Lung (tissue), 12 donors: Measurements from ENCODE around the gene ZNF148. TPM values are rescaled to one million over a fixed set of nuclear protein-coding genes. Genes with fewer than 3 reads are reported as not detected.
"Not testable (repeated sequence)": the region's sequence is repeated elsewhere in the genome, so short reads cannot be mapped to it uniquely, and the experiment has no call there.

Experiments used
- ATAC-seq: fragments of 200-7000 bp; cut with Tn5 transposase; one replicate; pipeline ENCODE4 v1.9.1; 2020; ENCODE audit warnings: moderate number of reproducible peaks; ENCODE audit not compliant: insufficient read depth, low FRiP score
- DNase-seq, 3 donors: peaks; one replicate each; pipeline ENCODE4 v3.0.0-alpha.2; 2013 to 2017
- H3K27ac ChIP-seq, 2 donors: one replicate each; pipeline ENCODE4 v1.5.1; 2013; ENCODE audit warnings: mild to moderate bottlenecking in 2 of 2, moderate library complexity in 2 of 2, control low read depth in 1 of 2, inconsistent platforms in 1 of 2, low read depth in 1 of 2, low read length in 1 of 2
- H3K27me3 ChIP-seq, 3 donors: one replicate each; pipeline ENCODE4 v1.5.1; 2013; ENCODE audit warnings: low read length in 2 of 3; ENCODE audit not compliant: control insufficient read depth in 3 of 3, insufficient read depth in 3 of 3
- H3K36me3 ChIP-seq, 4 donors: one replicate each; pipeline ENCODE4 v1.5.1; 2013; ENCODE audit warnings: low read length in 4 of 4, mild to moderate bottlenecking in 1 of 4, moderate library complexity in 1 of 4; ENCODE audit not compliant: control insufficient read depth in 4 of 4, insufficient read depth in 4 of 4
- H3K4me1 ChIP-seq, 5 donors: one replicate each; pipeline ENCODE4 v1.5.1; 2013; ENCODE audit warnings: low read length in 5 of 5, mild to moderate bottlenecking in 2 of 5, moderate library complexity in 1 of 5; ENCODE audit not compliant: control insufficient read depth in 5 of 5, insufficient read depth in 5 of 5
- H3K4me3 ChIP-seq: one replicate; pipeline ENCODE4 v1.5.1; 2013; ENCODE audit warnings: mild to moderate bottlenecking, control low read depth, moderate library complexity
- H3K9ac ChIP-seq, 2 donors: one replicate each; pipeline ENCODE4 v1.5.1; 2013; ENCODE audit warnings: low read length in 2 of 2, control low read depth in 1 of 2; ENCODE audit not compliant: insufficient read depth in 1 of 2
- H3K9me3 ChIP-seq, 4 donors: one replicate each; pipeline ENCODE4 v1.5.1; 2013; ENCODE audit warnings: low read length in 3 of 4, mild to moderate bottlenecking in 1 of 4, moderate library complexity in 1 of 4; ENCODE audit not compliant: control insufficient read depth in 4 of 4, insufficient read depth in 3 of 4
- WGBS, 2 donors: extraction: QIAGEN DNeasy Blood & Tissue Kit; methylation state at CpG; one replicate each; pipeline ENCODE4 v1.1.7; 2013; 5-methylcytosine and 5-hydroxymethylcytosine counted together
- polyA plus RNA-seq, 2 donors: library from polyadenylated mRNA; stranded (reverse); fragments of 200-250 nt; gene quantifications; one replicate each; pipeline ENCODE4 v1.2.1, GENCODE V29; 2013
- total RNA-seq, 2 donors: library from RNA; depleted of rRNA in 1 of 2; stranded (reverse); fragments of >200 nt in 1 of 2; gene quantifications; one replicate each; pipeline ENCODE4 v1.2.1, GENCODE V29; 2014 to 2021
- TF ChIP-seq, protein P1 (sequence below): IDR thresholded peaks from 2 replicates; pipeline ENCODE4 v1.5.1; 2012; ENCODE audit warnings: mild to moderate bottlenecking; ENCODE audit errors: control extremely low read depth, extremely low read depth
- donor health status: control.
- donor health status: control.
- donor health status: Bipolar disorder and iron deficiency.
- donor health status: healthy.
- donor health status: DM: yes; HTN: yes; CAD: no.

Gene ZNF148
- total and polyA plus RNA-seq, 4 donors: 3.5 to 46.2 (median 20.4) TPM

- Histone ChIP-seq H3K4me1 (no peaks in the 10 kb centered on the region), H3K27me3 (peaks cover 0 to 2% (median 0%) of the 10 kb centered on the region in 3 donors), H3K4me3 (no peak overlapping the region), H3K9me3 (no peaks in the 10 kb centered on the region), H3K9ac (no peak overlapping the region), H3K27ac (no peak overlapping the region), H3K36me3 (no peaks in the 10 kb centered on the region)
- no peak for ATAC-seq
- WGBS, 2 donors: 65 to 80% methylated on average over 2 of the region's 2 CpGs
- TF ChIP-seq, protein P1, sequence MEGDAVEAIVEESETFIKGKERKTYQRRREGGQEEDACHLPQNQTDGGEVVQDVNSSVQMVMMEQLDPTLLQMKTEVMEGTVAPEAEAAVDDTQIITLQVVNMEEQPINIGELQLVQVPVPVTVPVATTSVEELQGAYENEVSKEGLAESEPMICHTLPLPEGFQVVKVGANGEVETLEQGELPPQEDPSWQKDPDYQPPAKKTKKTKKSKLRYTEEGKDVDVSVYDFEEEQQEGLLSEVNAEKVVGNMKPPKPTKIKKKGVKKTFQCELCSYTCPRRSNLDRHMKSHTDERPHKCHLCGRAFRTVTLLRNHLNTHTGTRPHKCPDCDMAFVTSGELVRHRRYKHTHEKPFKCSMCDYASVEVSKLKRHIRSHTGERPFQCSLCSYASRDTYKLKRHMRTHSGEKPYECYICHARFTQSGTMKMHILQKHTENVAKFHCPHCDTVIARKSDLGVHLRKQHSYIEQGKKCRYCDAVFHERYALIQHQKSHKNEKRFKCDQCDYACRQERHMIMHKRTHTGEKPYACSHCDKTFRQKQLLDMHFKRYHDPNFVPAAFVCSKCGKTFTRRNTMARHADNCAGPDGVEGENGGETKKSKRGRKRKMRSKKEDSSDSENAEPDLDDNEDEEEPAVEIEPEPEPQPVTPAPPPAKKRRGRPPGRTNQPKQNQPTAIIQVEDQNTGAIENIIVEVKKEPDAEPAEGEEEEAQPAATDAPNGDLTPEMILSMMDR: no peak
- peak in 1 of 3 donors; percentile 17 for DNase-seq
These were observed 20.0 kb upstream of the ZNF148 start for GRCh38 chr3:125395091-125395490.

DNA sequence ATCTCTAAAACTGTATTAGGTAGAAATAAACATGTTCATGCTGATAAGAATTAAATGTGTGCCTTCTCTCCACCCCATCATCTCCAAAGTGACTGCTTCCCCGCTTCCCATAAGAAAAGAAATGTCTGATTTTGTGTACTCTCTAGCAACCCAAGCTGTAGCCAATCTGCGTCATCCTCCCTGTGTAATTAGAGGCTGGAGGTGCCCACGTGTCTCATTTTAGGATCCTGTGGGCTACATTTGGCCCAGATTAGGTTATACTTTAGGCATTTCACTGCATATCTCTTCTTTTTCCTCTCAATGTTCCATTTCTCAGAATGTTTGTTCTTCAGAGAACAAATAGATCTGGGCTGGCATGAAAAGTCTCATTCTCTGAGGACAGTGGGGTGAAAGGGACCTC lies 19.3 kb upstream of the ZNF148 start:
- H3K4me3 ChIP-seq: no peak overlapping the region
- 85 to 90% methylated on average over 3 of the region's 3 CpGs for WGBS, 2 donors

DNA sequence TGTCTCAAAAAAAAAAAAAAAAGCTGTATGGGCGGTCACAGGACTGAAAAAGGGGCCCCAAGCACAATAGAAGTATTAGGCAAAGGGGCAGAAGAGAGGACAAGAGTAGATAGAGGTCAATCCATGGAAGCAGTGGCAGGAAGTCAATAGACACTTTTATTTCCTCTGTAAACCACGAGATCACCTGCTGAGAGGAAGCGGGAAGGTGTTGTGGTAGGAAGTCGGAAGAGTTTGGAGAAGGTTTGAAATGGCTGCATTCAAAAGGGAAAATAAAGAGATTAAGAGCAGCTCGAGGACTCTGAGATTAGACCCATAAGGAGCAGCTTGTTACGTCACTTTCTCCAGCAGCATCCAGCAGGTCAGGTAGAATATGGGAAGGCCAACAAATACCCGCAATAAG lies 14.2 kb upstream of the ZNF148 start:
- Histone ChIP-seq H3K4me3 (no peak overlapping the region), H3K9me3 (no peaks in the 10 kb centered on the region), H3K36me3 (no peaks in the 10 kb centered on the region), H3K27me3 (no peaks in the 10 kb centered on the region), H3K27ac (no peak overlapping the region), H3K9ac (no peak overlapping the region), H3K4me1 (no peaks in the 10 kb centered on the region)
- TF ChIP-seq, protein P1: no peak
- DNase-seq (no peak), ATAC-seq (no peak)
- 62 to 65% methylated on average over 7 of the region's 7 CpGs for WGBS, 2 donors

More for the DNA sequence above, 19.3 kb upstream of the ZNF148 start:
- peaks cover 0 to 2% (median 0%) of the 10 kb centered on the region in 3 donors for H3K27me3 ChIP-seq
- DNase-seq (no peak), ATAC-seq (no peak)
- H3K9ac ChIP-seq: no peak overlapping the region
- H3K27ac ChIP-seq: no peak overlapping the region
- H3K36me3 ChIP-seq: no peaks in the 10 kb centered on the region
- TF ChIP-seq, protein P1: no peak
- no peaks in the 10 kb centered on the region for H3K9me3 ChIP-seq
- H3K4me1 ChIP-seq: no peaks in the 10 kb centered on the region

GRCh38 chr3:125388369-125388768 lies 13.2 kb upstream of the ZNF148 start:
- not testable (repeated sequence) for H3K4me1 ChIP-seq, H3K36me3 ChIP-seq, DNase-seq, H3K27ac ChIP-seq, ATAC-seq, H3K27me3 ChIP-seq, H3K9me3 ChIP-seq, H3K9ac ChIP-seq, H3K4me3 ChIP-seq
- 88 to 92% methylated on average over 5 of the region's 5 CpGs for WGBS, 2 donors
